ENCODE measurements around the gene AZIN2.
"Not testable (repeated sequence)": the region's sequence is repeated elsewhere in the genome, so short reads cannot be mapped to it uniquely, and the experiment has no call there.

AZIN2 gene

GRCh38 chr1:33045246-33045645 lies 35.7 kb upstream of the AZIN2 start:
- Histone ChIP-seq H3F3A (ENCODE audit: low read depth) (no peaks in the 10 kb centered on the region), H3K4me3 (ENCODE audit: low read length, poor library complexity, severe bottlenecking) (no peak overlapping the region), H3K9me2 (replicated peaks; ENCODE audit: low read depth, low read length) (no peaks in the 10 kb centered on the region), H2AFZ (ENCODE audit: low read length) (no peak overlapping the region), H3K4me1 (ENCODE audit: insufficient read depth, low read length, poor library complexity, severe bottlenecking) (peaks cover 9% of the 10 kb centered on the region), H3K9ac (ENCODE audit: low read depth, low read length, poor library complexity, severe bottlenecking) (no peak overlapping the region), H3K79me2 (ENCODE audit: insufficient read depth, low read length) (no peaks in the 10 kb centered on the region), H3K4me2 (ENCODE audit: low read depth, low read length, poor library complexity, severe bottlenecking) (no peak overlapping the region), H3K9me3 (ENCODE audit: insufficient read depth, low read depth, low read length) (no peaks in the 10 kb centered on the region), H3K27me3 (ENCODE audit: insufficient read depth, low read length, poor library complexity, severe bottlenecking) (no peaks in the 10 kb centered on the region), H3K36me3 (ENCODE audit: insufficient read depth, low read length) (no peaks in the 10 kb centered on the region), H4K20me1 (ENCODE audit: insufficient read depth, low read length, poor library complexity, severe bottlenecking) (no peaks in the 10 kb centered on the region)
- no peak for TF ChIP-seq EZH2phosphoT487 (IDR thresholded peaks at IDR 0.05; ENCODE audit: borderline replicate concordance)
- TF ChIP-seq CTCF (conservative IDR thresholded peaks at IDR 0.05; ENCODE audit: low read length): no peak

GRCh38 chr1:33045814-33046213 lies 35.1 kb upstream of the AZIN2 start:
- H3K9me3 ChIP-seq (ENCODE audit: insufficient read depth, low read depth, low read length): no peaks in the 10 kb centered on the region
- no peaks in the 10 kb centered on the region for H3K79me2 ChIP-seq (ENCODE audit: insufficient read depth, low read length)
- H3K9me2 ChIP-seq (replicated peaks; ENCODE audit: low read depth, low read length): no peaks in the 10 kb centered on the region
- H2AFZ ChIP-seq (ENCODE audit: low read length): no peak overlapping the region
- H3K4me2 ChIP-seq (ENCODE audit: low read depth, low read length, poor library complexity, severe bottlenecking): no peak overlapping the region
- H3F3A ChIP-seq (ENCODE audit: low read depth): no peaks in the 10 kb centered on the region
- H3K27me3 ChIP-seq (ENCODE audit: insufficient read depth, low read length, poor library complexity, severe bottlenecking): no peaks in the 10 kb centered on the region
- no peaks in the 10 kb centered on the region for H3K36me3 ChIP-seq (ENCODE audit: insufficient read depth, low read length)
- no peak overlapping the region for H3K9ac ChIP-seq (ENCODE audit: low read depth, low read length, poor library complexity, severe bottlenecking)
- no peak overlapping the region for H3K4me3 ChIP-seq (ENCODE audit: low read length, poor library complexity, severe bottlenecking)
- TF ChIP-seq EZH2phosphoT487 (IDR thresholded peaks at IDR 0.05; ENCODE audit: borderline replicate concordance): no peak
- no peak for TF ChIP-seq CTCF (conservative IDR thresholded peaks at IDR 0.05; ENCODE audit: low read length)
- peaks cover 7% of the 10 kb centered on the region for H3K4me1 ChIP-seq (ENCODE audit: insufficient read depth, low read length, poor library complexity, severe bottlenecking)
- no peaks in the 10 kb centered on the region for H4K20me1 ChIP-seq (ENCODE audit: insufficient read depth, low read length, poor library complexity, severe bottlenecking)

GRCh38 chr1:33046234-33046633 lies 34.7 kb upstream of the AZIN2 start:
- not testable (repeated sequence) for H3K9me3 ChIP-seq (ENCODE audit: insufficient read depth, low read depth, low read length); H3K4me3 ChIP-seq (ENCODE audit: low read length, poor library complexity, severe bottlenecking); H3K79me2 ChIP-seq (ENCODE audit: insufficient read depth, low read length); H3K4me2 ChIP-seq (ENCODE audit: low read depth, low read length, poor library complexity, severe bottlenecking); H3K9ac ChIP-seq (ENCODE audit: low read depth, low read length, poor library complexity, severe bottlenecking); H3K4me1 ChIP-seq (ENCODE audit: insufficient read depth, low read length, poor library complexity, severe bottlenecking); H4K20me1 ChIP-seq (ENCODE audit: insufficient read depth, low read length, poor library complexity, severe bottlenecking); H3F3A ChIP-seq (ENCODE audit: low read depth); H2AFZ ChIP-seq (ENCODE audit: low read length); H3K9me2 ChIP-seq (replicated peaks; ENCODE audit: low read depth, low read length); H3K27me3 ChIP-seq (ENCODE audit: insufficient read depth, low read length, poor library complexity, severe bottlenecking); H3K36me3 ChIP-seq (ENCODE audit: insufficient read depth, low read length)

- H3K9ac ChIP-seq (ENCODE audit: low read depth, low read length, poor library complexity, severe bottlenecking): no peak overlapping the region
- H3K79me2 ChIP-seq (ENCODE audit: insufficient read depth, low read length): no peaks in the 10 kb centered on the region
- no peaks in the 10 kb centered on the region for H3K27me3 ChIP-seq (ENCODE audit: insufficient read depth, low read length, poor library complexity, severe bottlenecking)
- H2AFZ ChIP-seq (ENCODE audit: low read length): no peak overlapping the region
- H3K4me1 ChIP-seq (ENCODE audit: insufficient read depth, low read length, poor library complexity, severe bottlenecking): peaks cover 7% of the 10 kb centered on the region
- no peaks in the 10 kb centered on the region for H3K9me2 ChIP-seq (replicated peaks; ENCODE audit: low read depth, low read length)
- TF ChIP-seq CTCF (conservative IDR thresholded peaks at IDR 0.05; ENCODE audit: low read length): no peak
- TF ChIP-seq EZH2phosphoT487 (IDR thresholded peaks at IDR 0.05; ENCODE audit: borderline replicate concordance): no peak
- no peak overlapping the region for H3K4me2 ChIP-seq (ENCODE audit: low read depth, low read length, poor library complexity, severe bottlenecking)
- H3K36me3 ChIP-seq (ENCODE audit: insufficient read depth, low read length): no peaks in the 10 kb centered on the region
- H4K20me1 ChIP-seq (ENCODE audit: insufficient read depth, low read length, poor library complexity, severe bottlenecking): no peaks in the 10 kb centered on the region
- H3K4me3 ChIP-seq (ENCODE audit: low read length, poor library complexity, severe bottlenecking): no peak overlapping the region
- no peaks in the 10 kb centered on the region for H3F3A ChIP-seq (ENCODE audit: low read depth)
- no peaks in the 10 kb centered on the region for H3K9me3 ChIP-seq (ENCODE audit: insufficient read depth, low read depth, low read length)
Measured at GRCh38 chr1:33047290-33047689, 33.7 kb upstream of the AZIN2 start.
